Trophoblast cell (in vitro differentiated cells and primary cell): ENCODE results near the gene BCLAF3.

Experiments used
- DNase-seq, 2 donors: peaks; one replicate each; pipeline ENCODE4 v3.0.0-alpha.2; 2016
- H2AFZ ChIP-seq: 2 replicates; pipeline ENCODE4 v1.6.1; 2013; ENCODE audit warnings: low read length, moderate library complexity, mild to moderate bottlenecking; ENCODE audit not compliant: insufficient read depth, poor library complexity
- H2AK5ac ChIP-seq: 2 replicates; pipeline ENCODE4 v1.6.1; 2013; ENCODE audit warnings: mild to moderate bottlenecking, low read length
- H2BK120ac ChIP-seq: 2 replicates; pipeline ENCODE4 v1.6.1; 2013; ENCODE audit warnings: low read length, mild to moderate bottlenecking, moderate library complexity; ENCODE audit not compliant: insufficient read depth, poor library complexity
- H2BK12ac ChIP-seq: 2 replicates; pipeline ENCODE4 v1.6.1; 2013; ENCODE audit warnings: mild to moderate bottlenecking, low read length, moderate library complexity
- H2BK5ac ChIP-seq: 2 replicates; pipeline ENCODE4 v1.6.1; 2013; ENCODE audit warnings: low read length, low read depth, moderate library complexity, mild to moderate bottlenecking; ENCODE audit not compliant: poor library complexity
- H3K14ac ChIP-seq: 2 replicates; pipeline ENCODE4 v1.6.1; 2013; ENCODE audit warnings: mild to moderate bottlenecking, low read length
- H3K18ac ChIP-seq: 2 replicates; pipeline ENCODE4 v1.6.1; 2013; ENCODE audit warnings: mild to moderate bottlenecking, low read length
- H3K23ac ChIP-seq: 2 replicates; pipeline ENCODE4 v1.6.1; 2013; ENCODE audit warnings: low read length
- H3K27ac ChIP-seq: 2 replicates; pipeline ENCODE4 v1.5.1; 2013; ENCODE audit warnings: low read depth, mild to moderate bottlenecking, inconsistent platforms, low read length, moderate library complexity
- H3K27me3 ChIP-seq: 2 replicates; pipeline ENCODE4 v1.6.1; 2013; ENCODE audit warnings: inconsistent platforms, mild to moderate bottlenecking, low read length, moderate library complexity; ENCODE audit not compliant: insufficient read depth
- H3K36me3 ChIP-seq, 2 experiments: 1 replicate in 1 of 2; 2 replicates in 1 of 2; pipeline ENCODE4 v1.6.1; 2013; ENCODE audit warnings: low read length in 2 of 2, mild to moderate bottlenecking in 2 of 2, moderate library complexity in 1 of 2; ENCODE audit not compliant: insufficient read depth in 2 of 2, control insufficient read depth in 1 of 2
- H3K4ac ChIP-seq: 2 replicates; pipeline ENCODE4 v1.6.1; 2013; ENCODE audit warnings: low read depth, mild to moderate bottlenecking, low read length, moderate library complexity
- H3K4me1 ChIP-seq, 2 experiments: 1 replicate in 1 of 2; 2 replicates in 1 of 2; pipeline ENCODE4 v1.6.1; 2013; ENCODE audit warnings: low read length in 2 of 2, mild to moderate bottlenecking in 2 of 2, moderate library complexity in 1 of 2; ENCODE audit not compliant: insufficient read depth in 2 of 2, control insufficient read depth in 1 of 2
- H3K4me2 ChIP-seq: 2 replicates; pipeline ENCODE4 v1.6.1; 2013; ENCODE audit warnings: inconsistent platforms, mild to moderate bottlenecking, low read length, moderate library complexity
- H3K4me3 ChIP-seq: 2 replicates; pipeline ENCODE4 v1.5.1; 2013; ENCODE audit warnings: mild to moderate bottlenecking, low read depth, low read length, inconsistent platforms
- H3K79me1 ChIP-seq: one replicate; pipeline ENCODE4 v1.6.1; 2013; ENCODE audit warnings: low read length
- H3K79me2 ChIP-seq: 2 replicates; pipeline ENCODE4 v1.6.1; 2013; ENCODE audit warnings: low read length, mild to moderate bottlenecking; ENCODE audit not compliant: control insufficient read depth, insufficient read depth, poor library complexity
- H3K9ac ChIP-seq: 2 replicates; pipeline ENCODE4 v1.6.1; 2013; ENCODE audit warnings: mild to moderate bottlenecking, low read length
- H3K9me3 ChIP-seq: 2 replicates; pipeline ENCODE4 v1.6.1; 2013; ENCODE audit warnings: low read depth, mild to moderate bottlenecking, control low read depth, inconsistent platforms, low read length; ENCODE audit not compliant: insufficient read depth
- H4K12ac ChIP-seq: 2 replicates; pipeline ENCODE4 v1.6.1; 2013; ENCODE audit warnings: low read depth, mild to moderate bottlenecking, low read length, moderate library complexity
- H4K8ac ChIP-seq: 2 replicates; pipeline ENCODE4 v1.6.1; 2013; ENCODE audit warnings: low read depth, mild to moderate bottlenecking, low read length, moderate library complexity
- H4K91ac ChIP-seq: one replicate; pipeline ENCODE4 v1.6.1; 2013; ENCODE audit warnings: low read depth, mild to moderate bottlenecking, low read length, moderate library complexity
- WGBS: extraction: QIAGEN DNeasy Blood & Tissue Kit; methylation state at CpG from one replicate; pipeline ENCODE4 v1.1.7; 2013; ENCODE audit warnings: missing lambda C conversion rate; ENCODE audit not compliant: insufficient read length, insufficient coverage; ENCODE audit errors: extremely low coverage; 5-methylcytosine and 5-hydroxymethylcytosine counted together

BCLAF3 gene

DNA sequence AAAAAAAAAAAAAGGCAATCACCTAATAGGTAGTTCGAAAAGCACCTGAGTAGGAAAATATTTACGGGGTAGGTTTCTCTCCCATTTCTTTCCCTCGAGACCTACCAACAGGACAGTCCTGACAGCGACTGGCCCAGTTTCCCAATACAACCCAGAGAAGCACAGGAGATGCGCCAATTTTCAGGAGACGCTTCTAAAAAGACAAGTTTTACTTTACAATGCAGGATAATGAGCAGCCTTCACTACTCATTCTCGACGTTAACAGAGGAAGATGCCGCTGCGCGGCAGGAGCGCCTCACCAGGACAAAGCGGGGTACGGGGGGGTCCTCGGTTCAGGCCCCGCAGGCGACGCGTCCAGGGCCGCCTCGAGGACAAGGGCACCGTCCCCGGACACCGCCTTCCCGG lies 708 bp downstream of the BCLAF3 start:
- H3K36me3 ChIP-seq: no peaks in the 10 kb centered on the region
- no peak overlapping the region for H2BK120ac ChIP-seq
- peak overlapping the region; percentile 87 for H3K4me2 ChIP-seq
- H3K27ac ChIP-seq: no peak overlapping the region
- no peak overlapping the region for H3K23ac ChIP-seq
- H3K9me3 ChIP-seq: no peaks in the 10 kb centered on the region
- peak overlapping the region; percentile 90 for H3K4me3 ChIP-seq
- no peak overlapping the region for H2BK12ac ChIP-seq
- H2BK5ac ChIP-seq: no peak overlapping the region
- WGBS: no CpG with 5 or more reads among the region's 25 CpGs
- H3K79me1 ChIP-seq: peaks cover 4% of the 10 kb centered on the region
- peak overlapping the region; percentile 70 for H4K12ac ChIP-seq
- no peaks in the 10 kb centered on the region for H3K4me1 ChIP-seq
- H2AK5ac ChIP-seq: peak overlapping the region; percentile 62
- H3K79me2 ChIP-seq: peaks cover 4% of the 10 kb centered on the region
- DNase-seq: peak in 1 of 2 donors; percentile 7
- peak overlapping the region; percentile 90 for H4K8ac ChIP-seq
- peak overlapping the region; percentile 83 for H2AFZ ChIP-seq
- no peaks in the 10 kb centered on the region for H3K27me3 ChIP-seq
- peak overlapping the region; percentile 84 for H3K14ac ChIP-seq
- peak overlapping the region; percentile 75 for H3K18ac ChIP-seq
- peak overlapping the region; percentile 47 for H3K9ac ChIP-seq
- H3K4ac ChIP-seq: peak overlapping the region; percentile 79
- H4K91ac ChIP-seq: peak overlapping the region; percentile 47

DNA sequence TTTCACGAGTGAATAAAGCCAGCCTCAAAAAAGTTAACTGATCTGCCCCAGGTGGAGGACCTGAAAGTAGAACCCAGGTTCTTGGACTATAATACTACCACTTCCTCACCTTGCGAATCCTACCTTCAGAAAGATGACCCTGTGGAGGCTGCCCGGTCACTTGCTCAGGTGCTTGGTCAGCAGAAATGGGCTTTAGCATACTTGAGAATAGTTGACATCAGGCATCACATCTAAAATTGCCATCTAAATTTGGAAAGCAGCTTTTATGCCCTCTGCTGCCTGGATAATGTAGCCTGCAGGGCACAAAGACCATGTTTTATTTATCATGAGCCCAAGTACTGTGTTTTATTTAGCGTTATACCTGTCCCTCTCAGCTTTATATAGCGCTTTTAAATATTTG lies 3.0 kb downstream of the BCLAF3 start:
- no peak overlapping the region for H4K8ac ChIP-seq
- peaks cover 4% of the 10 kb centered on the region for H3K79me2 ChIP-seq
- no peak overlapping the region for H4K12ac ChIP-seq
- no peaks in the 10 kb centered on the region for H3K4me1 ChIP-seq
- H3K27ac ChIP-seq: no peak overlapping the region
- H2BK120ac ChIP-seq: no peak overlapping the region
- no peak for DNase-seq
- H3K14ac ChIP-seq: no peak overlapping the region
- H2BK5ac ChIP-seq: no peak overlapping the region
- no peaks in the 10 kb centered on the region for H3K27me3 ChIP-seq
- H3K4me2 ChIP-seq: no peak overlapping the region
- H3K4ac ChIP-seq: no peak overlapping the region
- no peaks in the 10 kb centered on the region for H3K9me3 ChIP-seq
- H3K79me1 ChIP-seq: peaks cover 4% of the 10 kb centered on the region
- H3K23ac ChIP-seq: no peak overlapping the region
- no peak overlapping the region for H2AFZ ChIP-seq
- H2BK12ac ChIP-seq: no peak overlapping the region
- H3K9ac ChIP-seq: no peak overlapping the region
- no peak overlapping the region for H3K4me3 ChIP-seq
- H3K18ac ChIP-seq: no peak overlapping the region
- H3K36me3 ChIP-seq: no peaks in the 10 kb centered on the region
- WGBS: no CpG with 5 or more reads among the region's 5 CpGs
- H2AK5ac ChIP-seq: no peak overlapping the region
- no peak overlapping the region for H4K91ac ChIP-seq

DNA sequence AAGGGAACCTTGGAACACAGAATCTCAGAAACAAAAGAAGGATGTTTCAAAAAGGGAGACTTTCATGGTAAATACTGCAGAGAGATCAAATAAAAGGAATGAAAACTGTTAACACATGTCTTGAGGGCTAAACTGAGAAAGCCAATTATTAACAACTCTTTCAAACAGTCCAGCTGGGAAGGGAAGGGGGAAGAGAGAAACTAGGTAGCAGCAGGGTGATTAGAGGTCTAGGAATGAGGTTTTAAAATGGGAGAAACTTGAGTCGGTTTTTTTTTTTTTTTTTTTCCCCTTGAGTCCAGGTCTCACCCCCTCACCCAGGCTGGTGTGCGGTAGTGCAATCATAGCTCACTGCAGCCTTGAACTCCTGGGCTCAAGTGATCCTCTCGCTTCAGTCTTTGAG lies 4.3 kb downstream of the BCLAF3 start:
- Histone ChIP-seq H3K27ac (no peak overlapping the region), H3K14ac (no peak overlapping the region), H4K91ac (no peak overlapping the region), H3K18ac (no peak overlapping the region), H3K27me3 (no peaks in the 10 kb centered on the region), H2BK120ac (no peak overlapping the region), H2AK5ac (no peak overlapping the region), H3K23ac (no peak overlapping the region), H3K4me2 (no peak overlapping the region), H4K12ac (no peak overlapping the region), H3K79me2 (peaks cover 4% of the 10 kb centered on the region), H2AFZ (no peak overlapping the region), H3K9ac (no peak overlapping the region), H3K36me3 (no peaks in the 10 kb centered on the region), H2BK5ac (no peak overlapping the region), H4K8ac (no peak overlapping the region), H3K79me1 (peaks cover 4% of the 10 kb centered on the region), H3K4me3 (no peak overlapping the region), H2BK12ac (no peak overlapping the region), H3K9me3 (no peaks in the 10 kb centered on the region), H3K4me1 (no peaks in the 10 kb centered on the region), H3K4ac (no peak overlapping the region)
- DNase-seq: no peak
- no CpG with 5 or more reads among the region's 3 CpGs for WGBS

- Histone ChIP-seq H3K27me3 (no peaks in the 10 kb centered on the region), H3K27ac (no peak overlapping the region), H3K79me2 (no peaks in the 10 kb centered on the region), H4K12ac (no peak overlapping the region), H3K9me3 (no peaks in the 10 kb centered on the region), H3K4me2 (no peak overlapping the region), H3K79me1 (no peaks in the 10 kb centered on the region), H4K91ac (no peak overlapping the region), H3K14ac (no peak overlapping the region), H3K4me1 (no peaks in the 10 kb centered on the region), H2AK5ac (no peak overlapping the region), H2BK12ac (no peak overlapping the region), H3K4me3 (no peak overlapping the region), H2BK5ac (no peak overlapping the region), H2AFZ (no peak overlapping the region), H3K36me3 (no peaks in the 10 kb centered on the region), H2BK120ac (no peak overlapping the region), H4K8ac (no peak overlapping the region), H3K9ac (no peak overlapping the region), H3K4ac (no peak overlapping the region), H3K18ac (no peak overlapping the region), H3K23ac (no peak overlapping the region)
- no CpG with 5 or more reads among the region's 2 CpGs for WGBS
- no peak for DNase-seq
Observed at GRCh38 chrX:19981947-19982346, 8.9 kb downstream of the BCLAF3 start.
